Spinal cord (tissue), 10 donors: Measurements from ENCODE around the gene IGSF6. TPM values are rescaled to one million over a fixed set of nuclear protein-coding genes. Genes with fewer than 3 reads are reported as not detected.
A peak's percentile ranks its signal among the peaks of the same experiment; 100 is the strongest.

Experiments
- DNase-seq, 6 donors: peaks; one replicate each; pipeline versions ENCODE4 v3.0.0 to v3.0.0-alpha.2; 2013 to 2015; ENCODE audit warnings: low spot score in 6 of 6, low read depth in 4 of 6
- H3K27ac ChIP-seq: one replicate; pipeline ENCODE4 v1.5.1; 2013; ENCODE audit warnings: low read depth, low read length, control low read depth
- H3K27me3 ChIP-seq: one replicate; pipeline ENCODE4 v1.6.1; 2013; ENCODE audit warnings: low read length; ENCODE audit not compliant: control insufficient read depth, insufficient read depth
- H3K36me3 ChIP-seq: one replicate; pipeline ENCODE4 v1.6.1; 2013; ENCODE audit warnings: low read length; ENCODE audit not compliant: control insufficient read depth, insufficient read depth
- H3K4me1 ChIP-seq: one replicate; pipeline ENCODE4 v1.6.1; 2013; ENCODE audit warnings: low read length; ENCODE audit not compliant: control insufficient read depth, insufficient read depth
- H3K4me3 ChIP-seq: one replicate; pipeline ENCODE4 v1.5.1; 2013; ENCODE audit warnings: low read depth, low read length, control low read depth
- H3K9me3 ChIP-seq: one replicate; pipeline ENCODE4 v1.6.1; 2013; ENCODE audit warnings: low read length; ENCODE audit not compliant: control insufficient read depth, insufficient read depth
- WGBS: methylation state at CpG from one replicate; pipeline ENCODE4 v1.1.5; 2013; ENCODE audit warnings: missing lambda C conversion rate; ENCODE audit not compliant: insufficient coverage; 5-methylcytosine and 5-hydroxymethylcytosine counted together
- polyA plus RNA-seq, 2 donors: library from polyadenylated mRNA; unstranded; fragments of 120-200 nt; gene quantifications; one replicate each; pipeline ENCODE4 v1.2.1, GENCODE V29; 2013; ENCODE audit not compliant: insufficient read length in 2 of 2
- total RNA-seq, 2 donors: library from RNA; depleted of rRNA in 1 of 2; stranded (reverse); fragments of 120-200 nt in 1 of 2; fragments of >200 nt in 1 of 2; gene quantifications; one replicate each; pipeline versions ENCODE4 v1.2.3 to v1.2.4, GENCODE V29; 2013 to 2014
- donor health status: healthy.

Gene IGSF6
- total and polyA plus RNA-seq, 4 donors = 5.0 to 10.8 (median 7.2) TPM

- Histone ChIP-seq H3K4me3 (no peak overlapping the region), H3K27me3 (no peaks in the 10 kb centered on the region), H3K9me3 (no peaks in the 10 kb centered on the region), H3K27ac (no peak overlapping the region), H3K4me1 (no peaks in the 10 kb centered on the region), H3K36me3 (peaks cover 14% of the 10 kb centered on the region)
- no CpG with 5 or more reads among the region's 1 CpG for whole genome bisulfite sequencing
- DNase-seq = no peak
Observed at GRCh38 chr16:21622545-21622944, 29.9 kb downstream of the IGSF6 start.

- Histone ChIP-seq H3K4me3 (no peak overlapping the region), H3K27me3 (no peaks in the 10 kb centered on the region), H3K27ac (no peak overlapping the region), H3K4me1 (no peaks in the 10 kb centered on the region), H3K36me3 (peaks cover 14% of the 10 kb centered on the region), H3K9me3 (no peaks in the 10 kb centered on the region)
- no peak for DNase-seq
Observed at GRCh38 chr16:21620592-21620991, 31.8 kb downstream of the IGSF6 start.

- Histone ChIP-seq H3K4me1 (no peaks in the 10 kb centered on the region), H3K9me3 (no peaks in the 10 kb centered on the region), H3K27me3 (no peaks in the 10 kb centered on the region), H3K4me3 (no peak overlapping the region), H3K36me3 (peaks cover 14% of the 10 kb centered on the region), H3K27ac (no peak overlapping the region)
- no peak for DNase-seq
- 91% methylated on average over 3 of the region's 4 CpGs for WGBS
Observed at GRCh38 chr16:21619765-21620425, 32.5 kb downstream of the IGSF6 start.

- DNase-seq = no peak
Observed at GRCh38 chr16:21618281-21618680, 34.1 kb downstream of the IGSF6 start.

GRCh38 chr16:21617607-21618006 lies 34.8 kb downstream of the IGSF6 start:
- no peaks in the 10 kb centered on the region for H3K9me3 ChIP-seq
- no peaks in the 10 kb centered on the region for H3K27me3 ChIP-seq
- WGBS = no CpG with 5 or more reads among the region's 3 CpGs
- H3K27ac ChIP-seq = no peak overlapping the region
- H3K4me1 ChIP-seq = no peaks in the 10 kb centered on the region
- peaks cover 11% of the 10 kb centered on the region for H3K36me3 ChIP-seq
- DNase-seq = no peak
- no peak overlapping the region for H3K4me3 ChIP-seq

More at GRCh38 chr16:21618281-21618680, 34.1 kb downstream of the IGSF6 start:
- no peak overlapping the region for H3K27ac ChIP-seq
- H3K4me1 ChIP-seq = no peaks in the 10 kb centered on the region
- WGBS = no CpG with 5 or more reads among the region's 5 CpGs
- H3K36me3 ChIP-seq = peaks cover 11% of the 10 kb centered on the region
- H3K27me3 ChIP-seq = no peaks in the 10 kb centered on the region
- H3K4me3 ChIP-seq = no peak overlapping the region
- no peaks in the 10 kb centered on the region for H3K9me3 ChIP-seq

GRCh38 chr16:21614896-21615295 lies 37.5 kb downstream of the IGSF6 start:
- Histone ChIP-seq H3K36me3 (peaks cover 6% of the 10 kb centered on the region), H3K27ac (no peak overlapping the region), H3K4me1 (peaks cover 2% of the 10 kb centered on the region), H3K27me3 (no peaks in the 10 kb centered on the region), H3K4me3 (no peak overlapping the region), H3K9me3 (no peaks in the 10 kb centered on the region)
- no peak for DNase-seq
- 95% methylated on average over 2 of the region's 3 CpGs for WGBS

- Histone ChIP-seq H3K27me3 (no peaks in the 10 kb centered on the region), H3K4me3 (no peak overlapping the region), H3K4me1 (peaks cover 2% of the 10 kb centered on the region), H3K9me3 (no peaks in the 10 kb centered on the region), H3K36me3 (peaks cover 3% of the 10 kb centered on the region), H3K27ac (no peak overlapping the region)
- WGBS = no CpG with 5 or more reads among the region's 2 CpGs
- no peak for DNase-seq
Observed at GRCh38 chr16:21613781-21614180, 38.6 kb downstream of the IGSF6 start.

GRCh38 chr16:21613361-21613760 lies 39.0 kb downstream of the IGSF6 start:
- Histone ChIP-seq H3K27ac (no peak overlapping the region), H3K9me3 (no peaks in the 10 kb centered on the region), H3K27me3 (no peaks in the 10 kb centered on the region), H3K4me1 (peaks cover 2% of the 10 kb centered on the region), H3K36me3 (no peaks in the 10 kb centered on the region), H3K4me3 (no peak overlapping the region)
- DNase-seq = no peak
- WGBS = 58% methylated on average over 1 of the region's 4 CpGs

- Histone ChIP-seq H3K27ac (no peak overlapping the region), H3K4me3 (no peak overlapping the region), H3K27me3 (no peaks in the 10 kb centered on the region), H3K36me3 (no peaks in the 10 kb centered on the region), H3K9me3 (no peaks in the 10 kb centered on the region), H3K4me1 (peaks cover 10% of the 10 kb centered on the region)
- 33% methylated on average over 1 of the region's 7 CpGs for WGBS
- DNase-seq = peak in 1 of 6 donors; percentile 32
Observed at GRCh38 chr16:21611556-21612384, 40.6 kb downstream of the IGSF6 start.

GRCh38 chr16:21611198-21611555 lies 41.2 kb downstream of the IGSF6 start:
- H3K4me1 ChIP-seq = peaks cover 10% of the 10 kb centered on the region
- H3K27me3 ChIP-seq = no peaks in the 10 kb centered on the region
- no peak overlapping the region for H3K27ac ChIP-seq
- DNase-seq = no peak
- no peak overlapping the region for H3K4me3 ChIP-seq
- 32% methylated on average over 4 of the region's 4 CpGs for WGBS
- no peaks in the 10 kb centered on the region for H3K36me3 ChIP-seq
- no peaks in the 10 kb centered on the region for H3K9me3 ChIP-seq
